IPS-20b (cell line): ENCODE results near the gene MT2A.

Experiments
- H3K27ac ChIP-seq: one replicate; pipeline ENCODE4 v1.5.1; 2013; ENCODE audit warnings: low read length
- H3K27me3 ChIP-seq: 2 replicates; pipeline ENCODE4 v1.6.1; 2013; ENCODE audit warnings: mild to moderate bottlenecking, low read length, inconsistent platforms; ENCODE audit not compliant: insufficient read depth
- H3K36me3 ChIP-seq: 2 replicates; pipeline ENCODE4 v1.6.1; 2013; ENCODE audit warnings: low read depth, mild to moderate bottlenecking, inconsistent platforms, low read length, moderate library complexity; ENCODE audit not compliant: insufficient read depth
- H3K4me1 ChIP-seq: 2 replicates; pipeline ENCODE4 v1.6.1; 2013; ENCODE audit warnings: mild to moderate bottlenecking, control low read depth, inconsistent platforms, low read length, moderate library complexity; ENCODE audit not compliant: insufficient read depth
- H3K4me3 ChIP-seq: 2 replicates; pipeline ENCODE4 v1.5.1; 2013; ENCODE audit warnings: mild to moderate bottlenecking, low read length, inconsistent platforms
- H3K9ac ChIP-seq: 2 replicates; pipeline ENCODE4 v1.6.1; 2013; ENCODE audit warnings: low read depth, mild to moderate bottlenecking, inconsistent platforms, low read length, moderate library complexity
- H3K9me3 ChIP-seq: 2 replicates; pipeline ENCODE4 v1.6.1; 2013; ENCODE audit warnings: mild to moderate bottlenecking, low read depth, low read length, inconsistent platforms; ENCODE audit not compliant: insufficient read depth

Gene MT2A

DNA sequence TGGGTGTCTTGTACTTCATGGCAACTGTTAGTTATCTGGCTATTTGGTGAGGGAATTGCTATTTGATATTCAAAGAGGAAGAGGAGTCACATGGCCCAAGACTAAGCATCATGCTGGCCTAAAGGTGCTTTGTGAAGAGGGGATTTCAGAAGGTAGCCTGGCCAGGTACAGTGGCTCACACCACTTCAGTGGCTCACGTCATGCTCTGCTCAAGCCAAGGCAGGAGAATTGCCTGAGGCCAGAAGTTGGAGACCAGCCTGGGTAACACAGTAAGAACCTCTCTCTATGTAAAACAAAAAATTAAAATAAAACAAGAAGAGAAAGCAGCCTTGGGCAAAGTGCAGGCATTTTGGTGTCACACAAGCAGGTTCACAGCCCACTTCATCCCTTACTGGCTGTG lies 36.9 kb downstream of the MT2A start:
- Histone ChIP-seq H3K27ac (no peak overlapping the region), H3K9me3 (no peaks in the 10 kb centered on the region), H3K4me1 (peaks cover 4% of the 10 kb centered on the region; the same call in 1 of the 2 replicates), H3K4me3 (no peak overlapping the region), H3K27me3 (peaks cover 100% of the 10 kb centered on the region), H3K36me3 (no peaks in the 10 kb centered on the region), H3K9ac (no peak overlapping the region)

DNA sequence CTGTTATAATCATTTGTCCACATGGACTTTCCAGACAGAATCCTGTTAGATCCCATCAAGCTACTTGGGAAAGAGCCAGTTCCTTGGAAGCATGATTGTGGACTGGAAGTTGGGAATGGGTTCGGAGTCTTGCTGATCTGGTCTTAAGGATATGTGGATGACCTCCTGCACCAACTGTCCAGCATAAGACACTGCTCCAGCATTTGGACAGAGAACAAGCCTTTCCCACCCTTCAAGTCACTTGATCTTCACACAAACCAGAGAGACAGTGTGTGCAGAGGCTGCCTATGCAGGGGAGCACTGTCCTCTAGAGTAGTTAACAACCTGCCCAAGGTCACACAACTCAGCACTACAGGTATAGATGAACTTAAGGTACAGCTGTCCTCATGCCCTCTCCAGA lies 37.5 kb downstream of the MT2A start:
- Histone ChIP-seq H3K9ac (no peak overlapping the region), H3K9me3 (no peaks in the 10 kb centered on the region), H3K27ac (no peak overlapping the region), H3K4me3 (no peak overlapping the region), H3K36me3 (no peaks in the 10 kb centered on the region), H3K27me3 (peaks cover 100% of the 10 kb centered on the region), H3K4me1 (peaks cover 4% of the 10 kb centered on the region; the same call in 1 of the 2 replicates)

GRCh38 chr16:56647641-56648431 lies 39.5 kb downstream of the MT2A start:
- H3K27ac ChIP-seq, result no peak overlapping the region

DNA sequence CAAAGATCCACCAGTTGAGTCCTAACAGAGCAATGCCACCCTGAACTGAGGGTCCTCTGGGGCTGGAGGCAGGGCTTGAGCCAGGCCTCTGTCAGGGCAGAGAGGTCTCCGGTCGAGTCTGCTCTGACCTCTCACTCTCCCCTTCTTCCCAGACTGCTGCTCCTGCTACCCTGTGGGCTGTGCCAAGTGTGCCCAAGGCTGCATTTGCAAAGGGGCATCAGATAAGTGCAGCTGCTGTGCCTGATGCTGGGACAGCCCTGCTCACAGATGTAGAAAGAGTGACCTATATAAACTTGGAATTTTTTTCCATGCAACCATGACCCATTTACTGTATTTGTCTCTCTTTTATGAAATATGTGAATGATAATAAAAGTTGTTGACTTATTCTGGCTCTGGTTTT lies 40.9 kb downstream of the MT2A start:
- no peak overlapping the region for H3K4me3 ChIP-seq
- no peak overlapping the region for H3K9ac ChIP-seq
- H3K27me3 ChIP-seq, result peaks cover 93% of the 10 kb centered on the region
- no peaks in the 10 kb centered on the region for H3K4me1 ChIP-seq
- no peak overlapping the region for H3K27ac ChIP-seq
- no peaks in the 10 kb centered on the region for H3K36me3 ChIP-seq
- H3K9me3 ChIP-seq, result no peaks in the 10 kb centered on the region

More at GRCh38 chr16:56647641-56648431, 39.5 kb downstream of the MT2A start:
- H3K4me3 ChIP-seq, result peak overlapping the region; percentile 41; the same call in 1 of the 2 replicates
- no peak overlapping the region for H3K9ac ChIP-seq
- H3K9me3 ChIP-seq, result no peaks in the 10 kb centered on the region
- no peaks in the 10 kb centered on the region for H3K36me3 ChIP-seq
- H3K4me1 ChIP-seq, result peaks cover 4% of the 10 kb centered on the region; the same call in 1 of the 2 replicates
- H3K27me3 ChIP-seq, result peaks cover 100% of the 10 kb centered on the region

DNA sequence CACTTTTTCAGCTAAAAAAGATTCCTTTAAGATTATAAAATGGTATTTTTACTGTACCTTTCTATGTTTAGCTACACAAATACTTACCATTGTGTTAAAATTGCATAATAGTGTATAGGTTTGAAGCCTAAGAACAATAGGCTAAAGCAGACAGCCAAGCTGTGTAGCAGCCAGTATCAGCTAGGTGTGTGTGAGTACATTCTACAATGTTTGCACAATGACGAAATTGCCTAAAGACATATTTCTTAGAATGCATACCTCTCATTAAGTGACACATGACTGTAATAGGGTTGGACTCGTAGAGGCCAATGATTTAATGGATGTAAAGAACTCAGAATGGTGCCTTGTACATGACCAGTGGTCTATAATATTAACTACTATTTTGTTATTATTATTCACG lies 41.4 kb downstream of the MT2A start:
- H3K9ac ChIP-seq, result no peak overlapping the region
- no peaks in the 10 kb centered on the region for H3K36me3 ChIP-seq
- H3K4me1 ChIP-seq, result no peaks in the 10 kb centered on the region
- H3K27me3 ChIP-seq, result peaks cover 90% of the 10 kb centered on the region
- H3K9me3 ChIP-seq, result no peaks in the 10 kb centered on the region
- no peak overlapping the region for H3K4me3 ChIP-seq
- H3K27ac ChIP-seq, result no peak overlapping the region

- Histone ChIP-seq H3K4me3 (no peak within 1 kb of the TSS), H3K27ac (no peak within 1 kb of the TSS), H3K9me3 (no peaks in the 10 kb centered on the region), H3K27me3 (peaks cover 90% of the 10 kb centered on the region), H3K9ac (no peak within 1 kb of the TSS), H3K4me1 (no peaks in the 10 kb centered on the region), H3K36me3 (no peaks in the 10 kb centered on the region)
Measured at GRCh38 chr16:56651586-56651985, 43.2 kb downstream of the MT2A start, which contains the start of gene MT1B. Gene MT1B, plus strand, starts transcription at chr16:56651886. Its CDS starts 68 bp downstream, at chr16:56651954.

DNA sequence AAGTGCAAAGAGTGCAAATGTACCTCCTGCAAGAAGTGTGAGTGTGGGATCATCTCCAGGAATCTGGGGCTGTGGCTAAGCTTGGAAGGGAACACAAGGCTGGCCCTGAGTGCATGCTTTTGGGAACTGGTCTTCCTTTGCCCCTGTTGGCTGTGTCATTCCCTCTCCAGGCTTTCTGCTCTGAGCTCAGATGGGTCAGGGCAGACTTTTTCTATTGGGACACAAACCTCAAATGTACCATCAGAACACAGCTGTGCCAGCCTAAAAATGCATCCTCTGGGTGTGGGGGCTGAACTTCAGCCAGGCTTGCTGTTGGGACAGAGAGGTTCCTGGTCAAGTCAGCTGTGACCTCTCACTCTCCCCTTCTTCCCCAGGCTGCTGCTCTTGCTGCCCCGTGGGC lies 44.2 kb downstream of the MT2A start:
- Histone ChIP-seq H3K4me1 (no peaks in the 10 kb centered on the region), H3K9ac (no peak overlapping the region), H3K4me3 (no peak overlapping the region), H3K27me3 (peaks cover 90% of the 10 kb centered on the region), H3K9me3 (no peaks in the 10 kb centered on the region), H3K27ac (no peak overlapping the region), H3K36me3 (no peaks in the 10 kb centered on the region)

DNA sequence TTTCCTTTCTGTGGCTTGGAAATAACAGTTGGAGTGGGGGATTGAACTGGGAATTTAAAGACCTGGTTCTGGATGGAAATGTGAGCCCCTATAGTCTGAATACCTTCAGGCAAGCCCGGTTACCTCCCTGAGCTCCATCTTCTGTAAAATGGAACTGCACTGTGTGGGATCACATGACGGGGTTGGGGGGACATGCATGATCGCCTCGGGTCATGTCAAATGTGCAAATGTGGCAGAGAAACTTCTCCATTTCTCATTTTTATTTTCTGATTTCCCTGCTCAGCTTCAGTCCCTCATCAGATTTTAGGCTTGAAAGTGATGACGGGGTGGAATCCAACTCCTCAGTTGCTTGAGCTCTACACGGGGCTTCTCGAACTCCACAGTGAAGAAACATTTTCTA lies 44.8 kb downstream of the MT2A start:
- H3K27ac ChIP-seq, result no peak overlapping the region
- no peak overlapping the region for H3K9ac ChIP-seq
- no peaks in the 10 kb centered on the region for H3K36me3 ChIP-seq
- H3K4me3 ChIP-seq, result no peak overlapping the region
- H3K4me1 ChIP-seq, result no peaks in the 10 kb centered on the region
- H3K9me3 ChIP-seq, result no peaks in the 10 kb centered on the region
- peaks cover 90% of the 10 kb centered on the region for H3K27me3 ChIP-seq

GRCh38 chr16:56657555-56658326 lies 49.4 kb downstream of the MT2A start, which contains the start of gene MT1F:
Gene MT1F, plus strand, starts transcription at chr16:56657959. Its CDS starts 100 bp downstream, at chr16:56658059.
- Histone ChIP-seq H3K9ac (peak within 1 kb of the TSS; percentile 74; the same call in 1 of the 2 replicates), H3K36me3 (no peaks in the 10 kb centered on the region), H3K27ac (no peak within 1 kb of the TSS), H3K4me3 (peak within 1 kb of the TSS; percentile 86), H3K4me1 (no peaks in the 10 kb centered on the region), H3K27me3 (peaks cover 90% of the 10 kb centered on the region), H3K9me3 (no peaks in the 10 kb centered on the region)

GRCh38 chr16:56658327-56658875 lies 50.0 kb downstream of the MT2A start:
- Histone ChIP-seq H3K27me3 (peaks cover 90% of the 10 kb centered on the region), H3K36me3 (no peaks in the 10 kb centered on the region), H3K27ac (no peak overlapping the region), H3K9me3 (no peaks in the 10 kb centered on the region), H3K4me1 (no peaks in the 10 kb centered on the region), H3K4me3 (peak overlapping the region; percentile 86), H3K9ac (peak overlapping the region; percentile 74; the same call in 1 of the 2 replicates)
